SK-N-SH (cell line): Measurements from ENCODE around the gene DDX19B. TPM values are rescaled to one million over a fixed set of nuclear protein-coding genes. Genes with fewer than 3 reads are reported as not detected.

Source experiments
- CTCF ChIA-PET: fragments of 300-600, 350-600 bp; formaldehyde crosslinking; extraction: SDS; loops from one replicate; lab custom pipeline; 2021; lab: Yijun Ruan, JAX
- POLR2A ChIA-PET: fragments of 350-600 bp; sonication (Branson Sonifier 250); formaldehyde crosslinking; extraction: SDS; loops from one replicate; lab custom pipeline; 2020; ENCODE audit warnings: antibody characterized with exemption, inconsistent platforms; lab: Yijun Ruan, JAX
- DNase-seq: peaks from one replicate; pipeline ENCODE4 v3.0.0; 2012
- H2AFZ ChIP-seq: fragments of 200-600 bp; sonication (generic); 2 replicates; pipeline ENCODE4 v1.8.1; 2016; ENCODE audit warnings: antibody characterized with exemption, mild to moderate bottlenecking, low read depth
- H3F3A ChIP-seq: fragments of 200-600 bp; sonication (generic); replicated peaks from 2 replicates; pipeline ENCODE3; 2016; ENCODE audit warnings: antibody characterized with exemption, mild to moderate bottlenecking; ENCODE audit not compliant: insufficient read depth
- H3K27ac ChIP-seq, 2 experiments: fragments of 200-500 bp in 1 of 2; fragments of 200-600 bp in 1 of 2; sonication (Bioruptor generic) in 1 of 2; sonication (generic), shearing (Covaris generic) in 1 of 2; 2 replicates each; pipeline versions ENCODE4 v1.5.1 to v1.6.1; 2014 to 2016; ENCODE audit warnings: low read depth in 2 of 2, inconsistent platforms in 1 of 2, low read length in 1 of 2, mild to moderate bottlenecking in 1 of 2, mixed read lengths in 1 of 2
- H3K27me3 ChIP-seq: fragments of 200-600 bp; sonication (generic), shearing (Covaris generic); 2 replicates; pipeline ENCODE4 v1.6.1; 2016; ENCODE audit warnings: mixed run types; ENCODE audit not compliant: insufficient read depth
- H3K36me3 ChIP-seq, 2 experiments: fragments of 200-500 bp in 1 of 2; fragments of 200-600 bp in 1 of 2; sonication (Bioruptor generic) in 1 of 2; sonication (generic) in 1 of 2; replicated peaks in 1 of 2; 2 replicates each; pipeline versions ENCODE3 to v1.5.1; 2014 to 2016; ENCODE audit warnings: low read length in 1 of 2, mild to moderate bottlenecking in 1 of 2; ENCODE audit not compliant: insufficient read depth in 2 of 2, control insufficient read depth in 1 of 2
- H3K4me1 ChIP-seq, 2 experiments: fragments of 200-500 bp in 1 of 2; fragments of 200-600 bp in 1 of 2; sonication (Bioruptor generic) in 1 of 2; sonication (generic), shearing (Covaris generic) in 1 of 2; 2 replicates each; pipeline versions ENCODE4 v1.5.1 to v1.6.1; 2014 to 2016; ENCODE audit warnings: low read depth in 1 of 2, low read length in 1 of 2, mixed run types in 1 of 2; ENCODE audit not compliant: insufficient read depth in 2 of 2, control insufficient read depth in 1 of 2
- H3K4me2 ChIP-seq: fragments of 200-600 bp; sonication (generic), shearing (Covaris generic); 2 replicates; pipeline ENCODE4 v1.6.1; 2017; ENCODE audit warnings: mixed run types
- H3K4me3 ChIP-seq, 2 experiments: fragments of 200-500 bp in 1 of 2; fragments of 200-600 bp in 1 of 2; sonication (Bioruptor generic) in 1 of 2; sonication (generic), shearing (Covaris generic) in 1 of 2; 2 replicates each; pipeline versions ENCODE4 v1.5.1 to v1.8.1; 2014 to 2016; ENCODE audit warnings: low read depth in 2 of 2, inconsistent platforms in 1 of 2, low read length in 1 of 2, mild to moderate bottlenecking in 1 of 2, mixed read lengths in 1 of 2, moderate library complexity in 1 of 2
- H3K79me2 ChIP-seq: fragments of 200-600 bp; sonication (generic); 2 replicates; pipeline ENCODE4 v1.8.1; 2017; ENCODE audit warnings: mild to moderate bottlenecking; ENCODE audit not compliant: insufficient read depth
- H3K9ac ChIP-seq: fragments of 200-600 bp; sonication (generic); 2 replicates; pipeline ENCODE4 v1.6.1; 2017; ENCODE audit warnings: mixed run types
- H3K9me2 ChIP-seq: fragments of 200-600 bp; sonication (generic); 2 replicates; pipeline ENCODE4 v1.6.1; 2017; ENCODE audit warnings: mixed run types
- H3K9me3 ChIP-seq: fragments of 200-600 bp; sonication (generic); 2 replicates; pipeline ENCODE4 v1.6.1; 2017; ENCODE audit warnings: mixed run types, mild to moderate bottlenecking, moderate library complexity
- H4K20me1 ChIP-seq: fragments of 200-600 bp; sonication (generic); 2 replicates; pipeline ENCODE4 v1.6.1; 2017; ENCODE audit warnings: mild to moderate bottlenecking, mixed run types; ENCODE audit not compliant: insufficient read depth
- CHD2 ChIP-seq: fragments of 150-350 bp; IDR thresholded peaks from 2 replicates; pipeline ENCODE4 v1.6.1; 2018; ENCODE audit warnings: low read length; ENCODE audit not compliant: partially characterized antibody
- CTCF ChIP-seq: fragments of 200-600 bp; sonication (generic); IDR thresholded peaks from 2 replicates; pipeline ENCODE4 v1.6.1; 2017; ENCODE audit warnings: antibody characterized with exemption, mild to moderate bottlenecking, moderate library complexity
- ELF1 ChIP-seq: IDR thresholded peaks from 2 replicates; pipeline ENCODE4 v1.4.0; 2012
- EZH2phosphoT487 ChIP-seq: fragments of 200-600 bp; sonication (generic); IDR thresholded peaks from 2 replicates; pipeline ENCODE4 v1.6.1; 2017; ENCODE audit warnings: low read depth, mixed run types, mild to moderate bottlenecking, antibody characterized with exemption, moderate library complexity, borderline replicate concordance
- FOXM1 ChIP-seq: IDR thresholded peaks from 2 replicates; pipeline ENCODE4 v1.4.0; 2012; ENCODE audit warnings: low read depth, mild to moderate bottlenecking
- GABPA ChIP-seq: IDR thresholded peaks from 2 replicates; pipeline ENCODE4 v1.4.0; 2012; ENCODE audit warnings: low read depth, mild to moderate bottlenecking
- JUND ChIP-seq: IDR thresholded peaks from 2 replicates; pipeline ENCODE4 v1.4.0; 2012
- MAX ChIP-seq: IDR thresholded peaks from 2 replicates; pipeline ENCODE4 v1.4.0; 2012; ENCODE audit warnings: low read depth
- MXI1 ChIP-seq: IDR thresholded peaks from 2 replicates; pipeline ENCODE4 v1.6.1; 2012; ENCODE audit warnings: mild to moderate bottlenecking, low read depth, low read length, improper control_type of control experiment
- NFIC ChIP-seq: IDR thresholded peaks from 2 replicates; pipeline ENCODE4 v1.4.0; 2012; ENCODE audit warnings: borderline replicate concordance
- NRF1 ChIP-seq: IDR thresholded peaks from 2 replicates; pipeline ENCODE4 v1.6.1; 2012; ENCODE audit warnings: low read depth, mild to moderate bottlenecking, low read length
- REST ChIP-seq: IDR thresholded peaks from 2 replicates; pipeline ENCODE4 v1.6.1; 2012; ENCODE audit warnings: mild to moderate bottlenecking, low read depth, low read length, moderate library complexity
- RFX5 ChIP-seq: IDR thresholded peaks from 2 replicates; pipeline ENCODE4 v1.6.1; 2012; ENCODE audit warnings: mild to moderate bottlenecking, improper control_type of control experiment, low read length
- RXRA ChIP-seq: IDR thresholded peaks from 2 replicates; pipeline ENCODE4 v1.4.0; 2012; ENCODE audit warnings: low read depth, mild to moderate bottlenecking, borderline replicate concordance
- SIN3A ChIP-seq: IDR thresholded peaks from 2 replicates; pipeline ENCODE4 v1.6.1; 2012; ENCODE audit warnings: low read depth, mild to moderate bottlenecking, low read length, moderate library complexity, borderline replicate concordance
- TEAD4 ChIP-seq: IDR thresholded peaks from 2 replicates; pipeline ENCODE4 v1.4.0; 2012; ENCODE audit warnings: mild to moderate bottlenecking, borderline replicate concordance; ENCODE audit not compliant: insufficient read depth
- USF2 ChIP-seq: fragments of 150-350 bp; IDR thresholded peaks from 2 replicates; pipeline ENCODE4 v1.6.1; 2017; ENCODE audit warnings: antibody characterized with exemption, low read length, low read depth, borderline replicate concordance
- YY1 ChIP-seq: IDR thresholded peaks from 2 replicates; pipeline ENCODE4 v1.4.0; 2012; ENCODE audit warnings: low read depth, mild to moderate bottlenecking
- polyA plus RNA-seq, 3 experiments: library from polyadenylated mRNA; depleted of rRNA; stranded (reverse); fragments of >200 nt; gene quantifications; 2 replicates each; pipeline ENCODE4 v1.2.3, GENCODE V29; 2012
- TF ChIP-seq, protein P1 (sequence below): fragments of 150-350 bp; IDR thresholded peaks from 2 replicates; pipeline ENCODE4 v1.6.1; 2016; ENCODE audit warnings: mild to moderate bottlenecking, low read depth, low read length
- TF ChIP-seq, protein P2 (sequence below): IDR thresholded peaks from 2 replicates; pipeline ENCODE4; 2012

The DDX19B gene
- polyA plus RNA-seq, 1 of the 3 experiments (the other 2 are of a cell fraction): 43.6 TPM

- TF ChIP-seq RFX5: no peak
- TF ChIP-seq CHD2: peak; percentile 81
- TF ChIP-seq, protein P1, sequence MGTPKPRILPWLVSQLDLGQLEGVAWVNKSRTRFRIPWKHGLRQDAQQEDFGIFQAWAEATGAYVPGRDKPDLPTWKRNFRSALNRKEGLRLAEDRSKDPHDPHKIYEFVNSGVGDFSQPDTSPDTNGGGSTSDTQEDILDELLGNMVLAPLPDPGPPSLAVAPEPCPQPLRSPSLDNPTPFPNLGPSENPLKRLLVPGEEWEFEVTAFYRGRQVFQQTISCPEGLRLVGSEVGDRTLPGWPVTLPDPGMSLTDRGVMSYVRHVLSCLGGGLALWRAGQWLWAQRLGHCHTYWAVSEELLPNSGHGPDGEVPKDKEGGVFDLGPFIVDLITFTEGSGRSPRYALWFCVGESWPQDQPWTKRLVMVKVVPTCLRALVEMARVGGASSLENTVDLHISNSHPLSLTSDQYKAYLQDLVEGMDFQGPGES: peak; percentile 88
- TF ChIP-seq FOXM1: no peak
- TF ChIP-seq, all 33 proteins: peak for 10
These were observed 9.5 kb upstream of the DDX19B start, which contains the start of gene AARS1 (continued) for GRCh38 chr16:70289229-70290094.

DNA sequence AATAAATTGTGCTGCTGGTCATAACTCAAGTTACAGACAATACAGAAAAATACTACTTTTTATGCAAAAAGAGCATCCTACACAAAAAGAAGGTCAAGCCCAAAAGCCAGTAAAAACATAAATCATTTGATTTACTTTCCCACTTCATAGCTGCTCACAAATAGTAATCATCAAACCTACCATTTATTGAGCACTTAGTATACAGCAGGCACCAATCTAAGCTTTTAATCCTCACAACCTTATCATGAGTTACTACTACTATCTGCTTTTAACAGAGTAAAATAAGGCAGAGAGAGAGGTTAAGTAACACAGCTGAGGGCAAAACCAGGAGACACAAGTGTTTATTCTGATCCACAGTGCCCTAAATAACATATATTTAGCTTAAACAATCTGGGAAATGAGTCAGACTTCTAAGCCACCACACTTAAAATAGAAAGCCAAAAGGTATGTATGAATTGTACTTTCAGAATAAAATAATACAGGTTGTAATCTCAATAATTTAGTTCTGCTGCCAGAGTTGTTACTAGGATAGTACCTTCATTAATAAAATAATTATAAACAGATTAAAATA lies 8.0 kb upstream of the DDX19B start:
- no peak for DNase-seq
- ChIA-PET POLR2A (interaction anchor here (1.3 kb wide), 1 partner anchor 8 kb away, joined by 5 read pairs; the partner anchor contains the start of gene DDX19B), CTCF (interaction anchor here (1.3 kb wide), 1 partner anchor 9 kb away, joined by 4 read pairs; the partner anchor contains the start of gene DDX19B)
- no peak for TF ChIP-seq JUND
- TF ChIP-seq TEAD4: no peak
- TF ChIP-seq RXRA: no peak
- no peak for TF ChIP-seq EZH2phosphoT487
- TF ChIP-seq NFIC: no peak
- no peak for TF ChIP-seq ELF1
- no peak for TF ChIP-seq NRF1
- TF ChIP-seq CHD2: no peak
- TF ChIP-seq YY1: no peak
- TF ChIP-seq SIN3A: no peak
- TF ChIP-seq USF2: no peak
- no peak for TF ChIP-seq CTCF
- no peak for TF ChIP-seq GABPA
- TF ChIP-seq, protein P2, sequence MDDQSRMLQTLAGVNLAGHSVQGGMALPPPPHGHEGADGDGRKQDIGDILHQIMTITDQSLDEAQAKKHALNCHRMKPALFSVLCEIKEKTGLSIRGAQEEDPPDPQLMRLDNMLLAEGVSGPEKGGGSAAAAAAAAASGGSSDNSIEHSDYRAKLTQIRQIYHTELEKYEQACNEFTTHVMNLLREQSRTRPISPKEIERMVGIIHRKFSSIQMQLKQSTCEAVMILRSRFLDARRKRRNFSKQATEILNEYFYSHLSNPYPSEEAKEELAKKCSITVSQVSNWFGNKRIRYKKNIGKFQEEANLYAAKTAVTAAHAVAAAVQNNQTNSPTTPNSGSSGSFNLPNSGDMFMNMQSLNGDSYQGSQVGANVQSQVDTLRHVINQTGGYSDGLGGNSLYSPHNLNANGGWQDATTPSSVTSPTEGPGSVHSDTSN: no peak
- TF ChIP-seq REST: no peak
- TF ChIP-seq MAX: no peak
- TF ChIP-seq MXI1: no peak

More for the DNA sequence above, 8.0 kb upstream of the DDX19B start:
- Histone ChIP-seq H3K27me3 (no peaks in the 10 kb centered on the region), H3K4me2 (no peak overlapping the region), H3K36me3 (no peaks in the 10 kb centered on the region), H3F3A (peaks cover 15% of the 10 kb centered on the region), H3K9me2 (no peaks in the 10 kb centered on the region), H3K4me1 (peaks cover 2 to 10% of the 10 kb centered on the region in 2 experiments; a peak in 2 of 4 replicates), H3K9me3 (no peaks in the 10 kb centered on the region), H4K20me1 (peaks cover 14% of the 10 kb centered on the region; the same call in 1 of the 2 replicates), H2AFZ (peak overlapping the region; percentile 57), H3K9ac (no peak overlapping the region), H3K79me2 (peaks cover 32% of the 10 kb centered on the region), H3K27ac (peak overlapping the region in 1 of 2 experiments; percentile 50; a peak in 1 of 4 replicates), H3K4me3 (no peak overlapping the region)
